Sigmoid colon (tissue), 3 donors: ENCODE measurements around the gene OR2T8.

ENCODE experiments used
- CTCF ChIP-seq, 4 experiments: fragments of 450-650 bp in 3 of 4; fragments of 200-600 bp in 1 of 4; IDR thresholded peaks; one replicate each; pipeline ENCODE4 v1.5.1; 2016 to 2019; ENCODE audit warnings: antibody characterized with exemption in 4 of 4, mild to moderate bottlenecking in 3 of 4, moderate library complexity in 2 of 4
- POLR2A ChIP-seq, 2 donors: fragments of 450-650 bp; IDR thresholded peaks; one replicate each; pipeline ENCODE4 v1.6.1; 2016; ENCODE audit warnings: antibody characterized with exemption in 2 of 2, mild to moderate bottlenecking in 2 of 2, moderate library complexity in 2 of 2

- TF ChIP-seq CTCF (IDR thresholded peaks at IDR 0.05) (no peak), POLR2A (IDR thresholded peaks at IDR 0.05) (no peak)
Observed at GRCh38 chr1:247906504-247907047, 13.5 kb upstream of the OR2T8 start.
